Fibroblast of pulmonary artery (primary cell): ENCODE results near the gene SETD1B.

ENCODE experiments used
- DNase-seq: peaks from one replicate; pipeline ENCODE4 v3.0.0-alpha.2; 2010; ENCODE audit warnings: low read depth
- H3K4me3 ChIP-seq: replicated peaks from 2 replicates; pipeline ENCODE4 v1.5.1; 2011; ENCODE audit warnings: low read depth, mild to moderate bottlenecking, control low read depth, low read length, moderate library complexity
- TF ChIP-seq, protein P1 (sequence below): IDR thresholded peaks from 2 replicates; pipeline ENCODE4 v1.5.1; 2011; ENCODE audit warnings: mild to moderate bottlenecking, control low read depth, low read length, inconsistent platforms; ENCODE audit errors: missing control alignments

The SETD1B gene

DNA sequence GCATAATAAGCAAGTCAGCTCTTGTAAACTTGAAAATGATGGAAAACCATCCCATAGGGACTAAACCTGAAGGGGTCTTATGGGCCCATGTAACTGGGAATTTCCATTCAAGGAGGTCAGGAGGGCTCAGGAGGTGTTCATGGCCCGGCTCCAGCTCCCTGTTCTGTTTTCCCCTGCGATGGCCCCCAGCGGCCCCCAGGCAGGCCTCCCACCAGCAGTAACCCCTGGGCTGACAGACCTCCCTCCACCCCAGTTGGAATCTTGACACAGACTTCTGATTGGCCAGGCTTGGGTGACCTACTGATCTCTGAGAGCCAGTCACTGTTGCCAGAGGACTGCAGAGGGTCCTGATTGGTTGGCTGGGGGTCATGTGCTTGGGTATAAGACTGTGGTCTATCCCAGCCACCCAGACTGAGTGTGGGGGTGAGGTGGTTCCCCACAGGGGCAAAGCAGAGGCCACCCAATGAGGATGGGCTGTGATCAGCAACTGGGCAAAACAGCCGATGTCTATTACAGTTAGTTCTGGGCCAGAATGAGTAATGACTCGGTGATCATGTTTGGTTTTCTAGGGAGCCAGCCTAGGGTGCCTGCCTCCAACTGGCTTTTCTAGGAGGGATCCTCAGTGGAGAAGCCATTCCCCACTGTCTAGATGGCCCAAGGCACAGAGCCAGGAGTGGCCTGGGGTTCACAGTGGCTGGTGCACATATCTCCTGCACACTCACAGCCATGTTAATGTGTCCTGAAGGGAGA, 37.3 kb upstream of the SETD1B start:
- no peak for DNase-seq
- H3K4me3 ChIP-seq: no peak overlapping the region
- TF ChIP-seq, protein P1, sequence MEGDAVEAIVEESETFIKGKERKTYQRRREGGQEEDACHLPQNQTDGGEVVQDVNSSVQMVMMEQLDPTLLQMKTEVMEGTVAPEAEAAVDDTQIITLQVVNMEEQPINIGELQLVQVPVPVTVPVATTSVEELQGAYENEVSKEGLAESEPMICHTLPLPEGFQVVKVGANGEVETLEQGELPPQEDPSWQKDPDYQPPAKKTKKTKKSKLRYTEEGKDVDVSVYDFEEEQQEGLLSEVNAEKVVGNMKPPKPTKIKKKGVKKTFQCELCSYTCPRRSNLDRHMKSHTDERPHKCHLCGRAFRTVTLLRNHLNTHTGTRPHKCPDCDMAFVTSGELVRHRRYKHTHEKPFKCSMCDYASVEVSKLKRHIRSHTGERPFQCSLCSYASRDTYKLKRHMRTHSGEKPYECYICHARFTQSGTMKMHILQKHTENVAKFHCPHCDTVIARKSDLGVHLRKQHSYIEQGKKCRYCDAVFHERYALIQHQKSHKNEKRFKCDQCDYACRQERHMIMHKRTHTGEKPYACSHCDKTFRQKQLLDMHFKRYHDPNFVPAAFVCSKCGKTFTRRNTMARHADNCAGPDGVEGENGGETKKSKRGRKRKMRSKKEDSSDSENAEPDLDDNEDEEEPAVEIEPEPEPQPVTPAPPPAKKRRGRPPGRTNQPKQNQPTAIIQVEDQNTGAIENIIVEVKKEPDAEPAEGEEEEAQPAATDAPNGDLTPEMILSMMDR: no peak

DNA sequence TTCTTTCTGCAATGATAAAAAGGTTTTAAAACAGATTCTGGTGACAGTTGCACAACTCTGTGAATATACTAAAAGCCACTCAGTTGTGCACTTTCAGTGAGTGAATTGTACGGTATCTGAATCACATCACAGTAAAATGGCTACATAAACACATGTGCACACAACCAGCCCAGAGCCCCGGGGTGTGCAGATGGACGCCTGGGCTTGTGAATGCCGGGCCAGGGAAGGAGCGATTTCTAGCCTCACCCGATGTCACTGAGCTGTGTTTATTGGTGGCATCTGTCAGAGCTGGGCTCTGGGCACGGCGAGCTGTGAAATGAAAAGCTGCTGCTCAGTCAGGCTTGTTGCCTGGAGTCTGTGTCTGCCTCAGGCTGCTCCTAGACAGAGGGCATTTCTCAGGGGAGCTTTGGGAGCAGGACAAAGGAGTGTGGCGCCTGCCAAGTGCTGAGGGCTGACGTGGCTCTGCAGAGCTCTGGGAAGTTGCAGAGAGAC, 36.2 kb upstream of the SETD1B start:
- peak; percentile 80 for DNase-seq
- H3K4me3 ChIP-seq: no peak overlapping the region
- TF ChIP-seq, protein P1: no peak

DNA sequence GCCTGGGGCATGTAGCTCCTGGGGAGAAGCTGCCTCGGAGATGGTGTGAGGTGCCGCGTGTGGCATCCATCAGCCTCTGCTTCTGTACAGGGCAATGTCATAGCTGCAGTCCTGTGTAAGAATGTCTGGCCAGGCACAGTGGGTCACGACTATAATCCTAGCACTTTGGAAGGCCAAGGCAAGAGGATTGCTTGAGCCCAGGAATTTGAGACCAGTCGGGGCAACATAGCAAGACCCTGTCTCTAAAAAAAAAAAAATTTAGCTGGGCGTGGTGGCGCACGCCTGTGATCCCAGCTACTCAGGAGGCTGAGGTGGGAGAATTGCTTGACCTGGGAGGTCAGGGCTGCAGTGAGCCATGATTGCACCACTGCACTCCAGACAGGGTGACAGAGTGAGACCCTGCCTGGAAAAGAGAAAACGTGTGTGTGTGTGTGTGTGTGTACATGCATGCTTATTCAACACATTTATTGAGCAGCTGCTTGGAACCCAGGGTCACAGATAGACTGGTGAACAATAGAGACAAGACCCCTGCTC, 34.4 kb upstream of the SETD1B start:
- no peak for DNase-seq
- H3K4me3 ChIP-seq: no peak overlapping the region
- TF ChIP-seq, protein P1: no peak

DNA sequence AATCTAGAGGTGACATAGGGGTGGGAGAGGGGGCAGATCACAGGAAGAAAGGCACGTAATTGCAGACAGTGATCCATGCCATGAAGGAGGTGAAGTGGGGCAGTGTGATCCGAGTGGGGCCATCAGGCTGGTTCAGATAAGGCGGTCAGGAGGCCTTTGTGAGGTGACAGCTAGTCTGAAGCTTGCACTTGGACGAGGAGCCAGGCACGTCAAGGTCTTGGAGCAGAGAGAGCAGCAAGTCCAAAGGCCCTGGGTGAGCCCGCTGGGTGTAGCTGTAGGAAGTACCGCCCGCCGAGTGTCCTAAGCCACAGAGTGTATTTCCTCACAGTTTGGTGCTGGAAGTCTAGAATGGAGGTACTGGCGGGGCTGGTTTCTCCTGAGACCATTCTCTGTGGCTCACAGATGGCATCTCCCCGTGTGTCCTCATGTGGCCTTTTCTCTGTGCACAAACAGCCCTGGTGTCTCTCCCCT, 33.9 kb upstream of the SETD1B start:
- H3K4me3 ChIP-seq: no peak overlapping the region
- TF ChIP-seq, protein P1: no peak
- DNase-seq: no peak

DNA sequence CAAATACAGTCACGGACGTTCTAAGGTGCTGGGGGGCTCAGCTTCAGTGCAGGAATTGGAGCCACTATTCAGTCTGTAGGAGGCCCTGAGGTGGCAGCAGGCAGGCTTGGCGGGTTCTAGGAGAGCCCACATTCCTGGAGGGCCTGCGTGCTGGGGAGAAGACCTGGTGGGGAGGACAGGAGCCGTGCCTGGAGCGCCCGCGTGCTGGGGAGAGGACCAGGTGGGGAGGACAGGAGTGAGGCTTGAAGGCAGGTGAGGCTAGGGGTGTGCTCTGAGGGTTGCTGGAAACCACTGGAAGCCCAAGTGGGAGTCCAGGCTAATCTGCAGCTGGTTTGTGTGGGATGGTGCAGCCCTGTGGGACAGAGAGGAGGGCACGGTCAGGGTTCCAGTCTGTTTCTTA, 33.4 kb upstream of the SETD1B start:
- no peak overlapping the region for H3K4me3 ChIP-seq
- TF ChIP-seq, protein P1: no peak
- DNase-seq: no peak

DNA sequence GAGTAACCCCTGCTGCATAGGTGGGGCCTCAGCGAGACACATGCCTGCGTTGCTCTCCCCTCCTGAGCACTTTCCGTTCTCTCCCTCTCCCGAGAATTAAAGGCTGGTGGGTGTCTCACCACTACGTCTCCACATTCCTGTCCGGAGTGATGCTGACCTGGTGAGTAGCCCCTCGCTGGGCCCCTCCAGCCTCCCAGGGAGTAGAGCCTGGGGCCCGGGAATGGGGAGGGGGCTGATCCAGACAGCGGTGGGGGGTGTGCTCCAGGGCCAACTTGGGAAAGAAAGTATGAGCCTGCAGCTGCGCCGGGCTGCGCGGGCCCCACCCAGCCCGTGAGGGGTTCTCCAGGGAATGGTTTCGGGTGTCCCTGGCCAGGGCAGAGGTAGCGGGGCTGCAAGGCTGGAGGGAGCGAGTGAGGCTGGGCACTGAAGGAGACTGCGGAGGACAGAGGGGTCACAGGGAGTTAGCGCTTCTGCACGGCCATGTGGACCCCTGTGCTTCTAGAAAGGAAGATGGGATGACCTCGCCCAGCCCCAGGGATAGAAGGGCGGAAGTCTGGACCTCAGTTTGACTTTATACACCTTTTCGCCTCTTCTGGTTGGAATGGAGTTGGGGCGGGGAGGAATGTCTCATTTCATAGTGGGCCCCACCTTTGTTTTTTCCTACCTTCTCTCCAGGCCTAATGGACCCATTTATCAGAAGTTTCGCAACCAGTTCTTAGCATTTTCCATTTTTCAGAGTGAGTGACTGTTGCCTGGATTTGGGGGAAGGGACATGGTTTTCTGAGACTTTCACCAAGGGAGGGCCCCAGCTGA, 32.8 kb upstream of the SETD1B start:
- TF ChIP-seq, protein P1: no peak
- no peak for DNase-seq
- no peak overlapping the region for H3K4me3 ChIP-seq
